NCI-H1417 (cell line): ENCODE measurements around the gene RAB40C.

Source experiments
- DNase-seq, 3 experiments: peaks; one replicate each; lab custom pipeline; 2025; lab: John Stamatoyannopoulos, UW

The RAB40C gene

DNA sequence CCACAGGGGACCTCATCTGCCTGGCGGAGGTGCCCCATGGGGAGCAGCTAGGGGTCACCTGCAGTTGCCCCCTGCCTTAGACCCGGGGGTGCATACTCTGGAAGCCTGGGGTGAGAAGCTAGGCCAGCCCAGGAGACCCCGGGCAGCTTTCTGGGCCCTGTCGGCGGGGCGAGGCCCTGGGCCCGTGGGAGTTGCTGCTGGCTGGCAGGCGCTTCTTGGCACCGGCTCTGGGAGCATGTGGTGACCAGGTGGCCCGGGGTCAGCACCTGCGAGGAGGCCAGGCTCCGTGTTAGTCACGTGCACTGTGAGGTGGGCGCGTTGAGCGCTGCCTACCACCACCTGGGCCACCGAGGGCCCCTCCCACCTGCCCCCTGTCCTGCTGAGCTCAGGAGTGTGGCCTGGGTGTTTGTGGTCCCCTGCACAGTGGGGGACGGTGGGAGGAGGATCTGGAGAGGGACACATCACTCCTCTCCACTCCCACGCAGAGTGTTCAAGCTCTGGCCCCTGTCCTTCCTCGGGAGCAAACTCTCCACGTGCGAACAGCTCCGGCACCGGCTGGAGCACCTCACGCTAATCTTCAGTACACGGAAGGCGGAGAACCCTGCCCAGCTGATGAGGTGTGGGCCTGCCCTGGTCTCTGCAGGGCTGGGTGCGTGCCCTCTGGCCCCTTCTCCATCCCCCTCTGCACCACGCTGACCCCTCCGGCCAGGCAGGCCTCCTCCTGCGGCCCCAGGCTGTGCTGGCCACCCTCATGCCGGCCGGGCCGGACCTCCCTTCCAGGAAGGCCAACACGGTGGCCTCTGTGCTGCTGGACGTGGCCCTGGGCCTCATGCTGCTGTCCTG, 14.3 kb upstream of the RAB40C start:
- no peak for DNase-seq

DNA sequence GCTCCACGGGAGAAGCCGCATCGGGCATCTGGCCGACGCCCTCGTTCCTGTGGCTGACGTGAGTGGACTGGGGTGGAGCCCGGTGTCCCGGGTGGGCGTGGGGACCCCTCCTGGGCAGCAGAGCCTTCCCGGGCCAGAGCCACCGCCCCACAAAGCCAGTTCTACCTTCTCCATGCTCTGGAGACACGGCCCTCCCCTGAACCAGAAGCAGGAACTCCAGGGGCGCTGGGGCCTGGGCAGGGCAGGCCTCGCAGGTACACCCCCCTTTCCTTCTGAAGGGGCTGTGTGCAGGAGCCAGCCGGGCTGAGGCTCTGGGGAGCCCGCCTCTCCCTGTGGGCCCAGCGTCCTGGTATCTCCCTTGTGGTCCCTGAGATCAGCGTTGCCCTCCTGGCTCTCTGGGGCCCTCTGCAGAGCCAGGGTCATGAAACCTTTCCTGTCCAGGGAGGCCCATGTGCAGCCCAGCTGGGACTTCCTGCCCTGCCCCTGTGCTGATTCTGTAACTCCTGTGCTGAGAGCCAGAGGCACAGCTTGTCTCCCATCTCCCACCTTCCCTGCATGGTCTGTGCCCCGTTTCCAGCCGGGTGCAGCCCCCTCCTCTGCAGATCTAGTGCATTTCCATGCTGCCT, 13.6 kb upstream of the RAB40C start:
- DNase-seq: no peak

DNA sequence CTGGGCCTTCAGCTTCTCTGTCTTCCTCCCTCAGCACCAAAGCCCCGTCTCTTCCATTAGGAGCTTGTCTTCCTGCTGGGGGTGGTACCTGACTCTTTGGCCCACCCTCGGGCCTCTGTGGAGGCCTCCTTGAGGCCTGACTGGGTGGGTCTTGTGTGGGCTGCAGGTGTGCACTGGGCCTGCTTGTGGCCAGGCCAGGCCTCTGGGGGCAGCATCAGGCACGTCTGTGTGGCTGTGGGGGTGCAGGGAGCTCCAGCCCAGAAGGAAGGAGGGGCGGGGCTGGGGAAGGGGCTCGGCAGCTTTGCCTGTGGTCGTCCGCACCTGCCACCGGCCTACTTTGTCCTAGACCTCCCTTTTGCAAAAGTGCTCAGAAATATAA, 13.1 kb upstream of the RAB40C start:
- DNase-seq: no peak

DNA sequence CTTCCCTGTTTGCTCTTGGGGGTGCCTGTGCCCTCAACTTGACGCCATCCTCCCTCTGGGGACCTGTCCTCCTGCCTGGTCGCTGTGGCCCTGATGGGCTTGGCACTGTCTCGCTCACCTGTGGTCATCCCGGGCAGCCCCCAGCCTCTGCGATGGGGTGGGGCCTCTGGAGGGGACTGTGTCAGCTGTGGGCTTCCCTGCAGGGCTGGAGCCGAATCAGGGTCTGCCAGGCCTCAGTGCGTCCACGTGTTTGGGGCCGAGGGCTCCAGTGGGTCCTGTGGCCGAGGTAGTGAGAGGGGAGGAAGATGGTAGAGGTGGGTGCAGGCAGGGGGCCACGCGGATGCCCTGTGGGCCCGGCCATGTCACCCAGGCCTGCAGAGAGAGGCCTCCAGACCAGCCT, 12.1 kb upstream of the RAB40C start:
- no peak for DNase-seq

DNA sequence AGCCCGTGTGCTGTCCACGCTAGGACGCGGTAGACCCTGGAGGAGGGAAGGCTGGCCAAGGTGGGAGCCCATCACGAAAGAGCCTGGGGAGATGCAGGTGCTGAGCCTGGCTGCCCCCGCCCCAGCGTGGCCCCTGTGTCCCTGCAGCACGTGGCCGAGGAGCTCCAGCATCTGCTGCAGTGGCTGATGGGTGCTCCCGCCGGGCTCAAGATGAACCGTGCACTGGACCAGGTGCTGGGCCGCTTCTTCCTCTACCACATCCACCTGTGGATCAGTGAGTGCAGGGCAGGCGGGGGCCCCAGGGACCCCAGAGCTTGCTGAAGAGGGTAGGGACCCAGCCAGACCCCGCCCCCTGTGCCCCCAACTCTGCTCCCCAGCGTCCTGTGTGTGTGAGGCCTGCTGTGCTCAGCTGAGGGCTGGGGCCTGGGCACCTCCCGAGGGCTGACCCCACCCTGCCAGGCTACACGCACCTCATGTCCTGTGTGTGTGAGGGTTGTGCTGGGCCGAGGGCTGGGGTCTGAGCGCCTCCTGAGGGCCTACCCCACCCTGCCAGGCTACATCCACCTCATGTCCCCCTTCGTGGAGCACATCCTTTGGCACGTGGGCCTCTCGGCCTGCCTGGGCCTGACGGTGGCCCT, 11.5 kb upstream of the RAB40C start:
- no peak for DNase-seq

DNA sequence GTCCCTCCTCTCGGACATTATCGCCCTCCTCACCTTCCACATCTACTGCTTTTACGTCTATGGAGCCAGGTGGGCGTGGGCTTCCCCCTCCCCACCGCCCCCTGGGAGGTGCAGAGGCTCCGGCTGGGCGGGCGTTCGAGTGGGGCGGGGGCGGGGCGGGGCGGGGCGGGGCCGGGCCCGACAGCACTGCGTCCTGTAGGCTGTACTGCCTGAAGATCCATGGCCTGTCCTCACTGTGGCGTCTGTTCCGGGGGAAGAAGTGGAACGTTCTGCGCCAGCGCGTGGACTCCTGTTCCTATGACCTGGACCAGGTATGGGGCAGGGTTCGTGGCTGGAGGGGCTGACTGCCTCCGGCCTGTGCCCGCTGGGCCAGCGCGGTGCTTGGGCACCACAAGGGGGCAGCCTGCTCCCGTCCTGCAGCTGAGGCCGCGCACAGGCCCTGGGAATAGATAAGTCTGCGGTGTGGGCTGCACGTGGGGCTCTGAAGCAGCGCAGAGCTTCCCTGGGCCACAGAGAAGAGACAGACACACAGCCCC, 10.9 kb upstream of the RAB40C start:
- peak in 1 of 3 experiments; percentile 78 for DNase-seq

DNA sequence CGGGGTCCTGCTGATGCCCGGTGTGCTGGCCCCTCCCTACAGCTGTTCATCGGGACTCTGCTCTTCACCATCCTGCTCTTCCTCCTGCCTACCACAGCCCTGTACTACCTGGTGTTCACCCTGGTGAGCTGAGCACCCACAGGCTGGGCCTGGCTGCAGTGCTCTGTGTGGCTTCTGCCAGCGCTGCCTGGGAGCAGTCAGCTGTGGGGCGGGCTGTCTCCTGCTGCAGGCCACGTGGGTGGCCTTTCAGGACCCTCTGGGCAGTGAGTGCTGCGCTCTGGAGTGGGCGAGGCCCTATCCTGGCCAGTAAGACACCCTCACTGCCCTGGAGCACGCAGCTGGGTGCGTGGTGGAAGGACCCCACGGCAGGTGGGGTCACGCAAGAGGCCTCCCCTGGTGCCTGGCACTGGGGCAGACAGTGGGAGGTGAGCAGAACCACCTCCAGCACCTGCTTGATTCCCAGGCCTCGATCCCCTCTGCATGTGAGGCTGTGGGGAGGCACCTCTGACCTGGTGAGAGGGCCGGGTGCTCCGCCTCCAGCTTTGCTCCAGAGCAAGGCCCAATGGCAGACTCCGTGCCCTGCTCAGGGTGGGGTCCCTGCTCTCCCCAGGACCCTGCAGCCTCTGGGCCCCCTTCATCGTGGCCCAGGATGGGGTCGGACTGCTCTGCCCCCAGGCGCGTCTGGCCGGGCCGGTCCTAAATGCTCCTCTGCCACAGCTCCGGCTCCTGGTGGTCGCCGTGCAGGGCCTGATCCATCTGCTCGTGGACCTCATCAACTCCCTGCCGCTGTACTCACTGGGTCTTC, 9.5 kb upstream of the RAB40C start:
- DNase-seq: no peak

DNA sequence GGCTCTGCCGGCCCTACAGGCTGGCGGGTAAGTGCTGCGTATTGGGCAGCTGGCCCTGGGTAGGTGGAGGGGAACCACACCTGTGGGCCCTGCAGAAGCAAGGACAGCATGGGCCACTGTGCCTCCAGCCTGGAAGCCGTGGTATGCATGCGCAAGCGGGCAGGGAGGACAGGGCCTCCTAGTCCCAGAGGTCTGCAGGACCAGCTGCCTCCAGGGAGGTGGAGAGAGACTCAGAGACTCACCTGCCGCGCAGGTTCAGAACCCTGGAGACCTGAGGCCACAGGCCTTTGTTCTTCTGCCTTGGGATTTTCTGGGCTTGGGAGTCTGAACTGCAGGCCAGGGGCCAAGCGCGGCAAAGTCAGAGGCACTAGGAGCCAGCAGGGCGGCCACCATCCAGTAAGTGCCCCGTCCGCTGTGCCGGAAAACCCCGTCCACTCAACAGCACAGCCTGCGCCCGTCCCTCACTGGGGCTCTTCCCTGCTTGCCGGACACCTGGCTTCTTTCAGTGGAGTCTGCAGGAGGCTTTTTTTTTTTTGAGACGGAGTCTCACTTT, 8.8 kb upstream of the RAB40C start:
- DNase-seq: no peak

DNA sequence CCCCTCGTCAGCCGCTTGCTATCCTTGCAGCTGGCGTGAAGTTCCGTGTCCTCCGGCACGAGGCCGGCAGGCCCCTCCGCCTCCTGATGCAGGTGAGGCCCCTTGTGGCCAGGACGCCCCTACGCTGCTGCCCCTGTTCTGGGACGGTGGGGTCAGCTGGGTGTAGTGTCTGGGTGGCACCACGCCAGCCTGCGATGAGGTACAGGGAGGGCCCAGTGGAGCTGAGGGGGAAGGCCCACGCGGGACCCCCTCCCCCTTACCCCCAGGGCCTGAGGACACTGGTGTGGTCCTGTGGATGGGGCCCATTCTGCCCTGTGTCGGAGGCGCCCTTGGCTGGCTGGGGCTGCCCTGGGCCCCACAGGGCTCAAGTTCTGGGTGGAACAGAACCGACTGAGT, 7.7 kb upstream of the RAB40C start:
- no peak for DNase-seq

DNA sequence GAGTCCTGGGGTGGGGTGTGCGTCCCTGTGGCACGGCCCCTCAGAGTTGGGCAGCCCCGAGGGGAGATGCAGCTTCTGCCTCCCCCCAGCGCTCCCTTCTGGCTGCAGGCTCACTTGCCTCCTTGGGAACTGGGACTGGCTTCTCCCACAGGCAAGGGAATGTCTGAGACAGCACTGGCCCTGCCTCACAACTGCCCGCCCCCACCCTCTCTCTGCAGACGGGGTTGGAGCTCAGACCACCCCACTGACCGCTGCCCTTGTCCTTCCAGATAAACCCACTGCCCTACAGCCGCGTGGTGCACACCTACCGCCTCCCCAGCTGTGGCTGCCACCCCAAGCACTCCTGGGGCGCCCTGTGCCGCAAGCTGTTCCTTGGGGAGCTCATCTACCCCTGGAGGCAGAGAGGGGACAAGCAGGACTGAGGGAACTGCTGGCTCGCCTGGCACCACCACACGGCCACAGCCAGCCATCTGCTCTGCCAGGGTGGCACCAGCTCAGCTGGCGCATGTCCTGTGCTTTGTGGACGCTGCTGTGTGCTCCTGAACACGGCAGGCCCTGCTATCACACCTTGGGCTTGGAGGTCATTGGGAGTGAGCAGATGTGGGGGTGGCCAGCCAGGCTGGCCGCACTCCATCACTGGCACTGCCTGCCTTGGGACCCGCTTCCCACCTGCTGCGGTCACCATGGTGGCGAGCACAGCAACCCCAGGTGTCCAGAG, 7.1 kb upstream of the RAB40C start:
- DNase-seq: no peak

DNA sequence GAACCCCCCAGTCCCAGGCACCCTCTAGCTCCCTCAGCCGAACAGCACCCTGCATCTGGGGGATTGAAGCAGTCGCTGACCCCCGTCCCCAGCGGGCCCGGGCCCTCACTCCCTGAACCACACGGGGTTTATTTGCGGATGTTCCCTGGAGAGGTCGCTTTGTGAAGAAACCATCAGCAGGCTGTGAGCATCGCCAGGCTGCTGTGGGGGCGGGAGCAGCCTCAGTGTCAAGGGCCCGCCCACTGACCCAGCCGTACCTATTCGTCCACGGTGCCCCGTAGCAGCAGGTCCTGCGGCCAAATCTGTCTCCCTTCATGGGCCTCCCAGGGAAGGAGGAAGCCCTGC, 6.4 kb upstream of the RAB40C start:
- no peak for DNase-seq

DNA sequence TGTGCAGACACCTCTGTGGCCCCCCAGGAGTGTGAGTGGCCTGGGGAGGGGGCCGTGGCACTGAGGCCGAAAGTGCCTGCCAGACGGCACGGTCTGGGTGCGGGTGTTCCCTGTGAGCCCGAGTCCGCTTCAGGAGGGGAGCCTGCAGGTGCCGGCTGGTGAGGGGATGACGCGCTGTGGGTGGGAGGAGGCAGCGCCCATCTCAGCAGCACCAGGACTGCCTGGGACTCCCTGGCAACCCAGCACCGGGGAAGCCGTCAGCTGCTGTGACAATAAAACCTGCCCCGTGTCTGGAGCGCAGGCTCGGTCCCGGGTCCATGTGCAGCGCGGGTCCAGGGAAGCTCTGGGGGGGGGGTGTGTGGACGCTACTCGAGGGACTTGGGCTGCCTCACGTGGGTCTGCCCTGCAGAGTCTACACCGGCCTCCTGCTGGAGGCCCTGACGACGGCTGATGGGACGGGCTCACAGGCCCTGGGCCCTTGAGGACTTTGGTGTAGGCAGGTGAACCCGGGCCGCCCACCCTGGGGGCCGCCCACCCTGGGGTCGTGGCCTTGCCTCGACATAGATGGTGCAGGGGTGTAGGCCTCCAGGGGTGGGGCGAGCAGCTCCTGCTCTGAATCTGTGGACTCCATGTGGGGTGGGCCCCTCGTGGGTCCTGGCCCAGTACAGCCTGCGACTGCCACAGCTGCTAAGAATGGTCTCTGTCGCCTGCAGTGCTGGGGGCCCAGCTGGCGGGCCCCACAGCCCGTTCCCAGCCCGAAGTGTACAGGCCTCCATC, 5.9 kb upstream of the RAB40C start:
- DNase-seq: no peak

DNA sequence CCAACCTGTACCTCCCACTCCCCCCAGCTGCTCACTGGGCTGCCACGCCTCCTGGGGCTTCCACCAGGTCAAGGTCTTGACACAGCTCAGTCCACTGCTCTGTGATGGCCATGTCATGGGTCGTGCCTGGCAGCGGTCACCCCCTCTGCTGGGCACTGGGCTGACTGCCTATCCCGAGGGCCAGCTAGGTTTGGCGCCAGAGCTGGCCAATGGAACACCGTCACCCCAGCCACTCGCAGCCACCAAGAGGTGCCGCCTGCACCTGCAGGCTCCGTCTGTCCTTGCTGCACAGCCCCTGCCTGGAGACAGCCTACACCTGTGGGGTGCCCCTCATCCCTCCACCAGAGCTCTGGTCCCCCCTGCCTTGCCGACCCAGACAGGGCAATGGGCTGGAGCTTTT, 4.5 kb upstream of the RAB40C start:
- DNase-seq: peak in 2 of 3 experiments; percentile 43 to 57

DNA sequence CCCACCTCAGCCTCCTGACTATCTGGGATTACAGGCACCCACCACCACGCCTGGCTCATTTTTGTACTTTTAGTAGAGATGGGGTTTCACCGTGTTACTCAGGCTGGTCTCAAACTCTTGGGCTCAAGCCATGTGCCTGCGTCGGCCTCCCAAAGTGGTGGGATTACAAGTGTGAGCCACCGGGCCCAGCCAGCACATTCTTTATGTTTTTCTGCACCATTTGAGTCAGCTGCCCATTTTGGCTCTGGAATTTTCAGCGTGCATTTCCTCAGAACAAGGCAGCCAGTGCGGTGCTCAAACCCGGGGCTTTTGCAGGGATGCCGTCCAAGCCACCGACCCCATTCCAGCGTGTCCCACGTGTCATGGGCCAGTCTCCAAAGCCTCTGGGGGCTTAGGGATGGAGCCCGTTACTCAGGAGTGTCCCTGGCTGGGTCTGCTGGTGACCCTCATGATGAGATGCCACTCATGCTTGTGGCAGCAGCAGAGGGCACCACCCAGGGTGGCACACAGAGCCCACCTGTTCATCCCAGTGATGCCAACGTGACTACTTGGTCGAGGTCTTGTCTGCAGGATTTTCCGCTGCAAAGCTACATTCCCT, 3.7 kb upstream of the RAB40C start:
- DNase-seq: no peak

DNA sequence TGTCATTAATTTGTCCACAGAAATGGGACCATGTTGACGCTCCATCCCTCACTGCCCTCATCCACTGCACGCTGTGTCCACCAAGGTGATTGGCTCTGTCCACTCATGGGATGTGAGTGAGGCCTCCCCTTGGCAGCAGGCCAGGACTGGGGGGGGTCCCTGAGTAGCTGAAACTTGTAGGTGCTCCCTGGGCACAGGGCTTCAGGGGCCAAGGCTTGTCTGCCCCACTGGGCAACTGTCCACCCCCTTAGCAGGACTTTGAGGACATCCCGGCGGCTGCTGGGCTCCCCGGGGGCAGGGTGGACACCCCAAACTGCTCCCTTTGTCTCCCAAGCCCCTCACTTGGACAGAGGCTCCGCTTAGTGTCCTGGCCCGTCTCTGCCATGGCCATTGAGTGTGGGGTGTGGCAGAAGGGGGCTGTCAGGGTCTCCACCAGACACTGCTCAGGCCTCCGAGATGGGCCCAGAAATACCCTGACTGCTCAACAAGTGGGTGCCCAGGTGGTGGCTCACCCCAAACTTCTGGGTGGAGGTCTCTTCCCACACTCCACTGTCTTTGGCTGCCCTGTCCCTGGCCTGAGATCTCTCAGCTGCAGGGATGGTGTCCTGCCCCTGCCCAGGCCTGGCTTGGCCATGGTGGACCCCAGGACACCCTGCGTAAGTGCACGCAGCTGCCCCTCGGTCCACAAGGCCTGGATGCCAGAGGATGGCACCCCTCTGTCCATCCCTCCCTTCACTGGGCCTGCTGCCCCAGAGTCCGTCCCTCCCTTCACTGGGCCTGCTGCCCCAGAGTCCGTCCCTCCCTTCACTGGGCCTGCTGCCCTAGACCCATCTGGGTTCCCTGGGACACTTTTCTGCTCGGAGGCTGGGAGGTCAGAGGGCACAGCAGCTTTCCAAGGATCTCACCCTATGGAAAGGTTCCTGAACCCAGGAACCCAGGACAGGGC, 2.9 kb upstream of the RAB40C start:
- DNase-seq: peak in 1 of 3 experiments; percentile 28

DNA sequence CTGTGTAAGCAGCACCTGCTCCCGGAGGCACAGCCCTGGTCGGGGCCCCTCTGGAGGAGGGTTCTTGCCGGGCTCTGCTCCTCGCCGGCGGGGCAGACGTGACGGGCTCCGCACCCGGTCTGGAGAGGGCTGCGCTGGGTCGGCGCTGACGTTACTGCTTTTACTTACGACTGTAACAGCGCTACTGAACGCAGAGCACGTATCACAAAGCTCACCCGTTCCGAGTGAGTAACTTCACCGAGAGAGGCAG, 1.3 kb upstream of the RAB40C start:
- peak; percentile 44 to 80 (median 75) for DNase-seq

DNA sequence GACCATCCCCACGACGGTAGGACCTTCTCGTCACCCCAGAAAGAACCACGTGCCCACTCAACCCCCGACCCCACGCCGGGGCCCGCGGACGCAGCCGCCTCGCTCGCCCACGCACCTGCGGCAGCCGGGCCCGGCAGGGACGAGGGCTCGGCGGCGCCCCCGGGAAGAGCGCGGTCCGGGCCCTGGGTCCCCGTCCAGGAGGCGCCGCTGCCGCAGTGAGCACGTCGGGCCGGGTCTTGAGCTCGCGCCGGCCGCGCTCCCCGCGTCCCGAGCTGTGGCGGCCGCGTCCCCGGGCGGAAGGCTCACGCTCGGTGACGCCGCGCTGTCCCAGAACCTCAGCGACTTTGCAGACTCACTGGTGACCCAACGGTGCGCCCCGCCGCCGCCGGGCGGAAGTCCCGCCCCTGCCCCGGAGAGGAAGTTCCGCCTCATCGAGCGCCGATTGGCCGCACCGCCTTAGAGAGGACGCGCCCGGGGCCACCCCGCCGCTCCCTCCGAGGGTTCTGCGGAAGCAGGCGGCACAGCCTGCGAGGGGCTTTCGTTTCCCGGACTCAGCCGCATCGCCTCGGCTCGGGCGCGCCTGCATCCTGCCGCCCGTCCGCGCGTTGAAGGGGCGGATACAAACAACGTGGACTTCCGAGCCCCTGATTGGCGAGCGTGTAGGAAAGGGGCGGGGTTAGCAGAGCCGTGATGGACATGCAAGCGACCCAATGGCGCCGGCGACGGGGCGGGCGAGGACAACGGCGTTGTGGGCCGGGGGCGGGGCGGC, 793 bp upstream of the RAB40C start:
- DNase-seq: peak; percentile 98 to 99 (median 98)

DNA sequence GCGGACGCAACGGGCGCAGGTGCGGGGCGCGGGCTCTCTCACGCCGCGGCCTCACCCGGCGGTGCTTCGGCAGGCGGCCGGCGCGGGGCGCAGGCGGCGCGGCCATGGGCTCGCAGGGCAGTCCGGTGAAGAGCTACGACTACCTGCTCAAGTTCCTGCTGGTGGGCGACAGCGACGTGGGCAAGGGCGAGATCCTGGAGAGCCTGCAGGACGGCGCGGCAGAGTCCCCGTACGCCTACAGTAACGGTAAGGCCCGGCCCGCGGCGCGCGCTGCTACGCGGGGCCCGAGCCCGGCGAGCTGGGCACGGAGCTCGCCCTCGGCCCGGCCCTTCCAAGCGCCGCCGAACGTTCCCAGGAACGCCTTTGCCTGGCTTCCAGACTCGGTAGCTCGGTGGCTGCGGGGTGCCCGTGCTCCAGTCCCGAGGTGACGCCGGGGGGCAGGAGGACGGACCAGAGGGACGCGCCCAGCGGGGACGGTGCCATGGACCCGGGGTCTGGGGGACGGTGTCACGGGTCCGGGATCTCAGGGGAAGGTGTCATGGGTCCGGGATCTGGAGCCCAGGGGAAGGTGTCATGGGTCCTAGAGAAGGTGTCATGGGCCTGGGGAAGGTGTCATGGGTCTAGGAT, 435 bp downstream of the RAB40C start:
- peak in 1 of 3 experiments; percentile 64 for DNase-seq
